Lower lobe of right lung (tissue), 2 donors: Measurements from ENCODE around the gene TMEM178B. TPM values are rescaled to one million over a fixed set of nuclear protein-coding genes. Genes with fewer than 3 reads are reported as not detected.

Experiments
- ATAC-seq, 2 donors: fragments of 200-7000 bp; cut with Tn5 transposase; one replicate each; pipeline ENCODE4 v1.9.1; 2020 to 2022; ENCODE audit warnings: mild to moderate bottlenecking in 2 of 2, moderate library complexity in 2 of 2
- DNase-seq: peaks from one replicate; pipeline ENCODE4 v3.0.0-alpha.2; 2020
- H3K27ac ChIP-seq: fragments of 200-600 bp; one replicate; pipeline ENCODE4 v1.8.0; 2022
- H3K27me3 ChIP-seq: fragments of 200-600 bp; one replicate; pipeline ENCODE4 v1.8.0; 2022; ENCODE audit warnings: low read depth
- H3K36me3 ChIP-seq: fragments of 200-600 bp; one replicate; pipeline ENCODE4 v1.8.0; 2022; ENCODE audit warnings: mild to moderate bottlenecking
- H3K4me1 ChIP-seq: fragments of 200-600 bp; one replicate; pipeline ENCODE4 v1.8.0; 2022
- H3K4me3 ChIP-seq: fragments of 200-600 bp; one replicate; pipeline ENCODE4 v1.8.0; 2022; ENCODE audit warnings: mild to moderate bottlenecking
- H3K9me3 ChIP-seq: fragments of 200-600 bp; one replicate; pipeline ENCODE4 v1.8.0; 2022
- CTCF ChIP-seq: fragments of 200-600 bp; IDR thresholded peaks from one replicate; pipeline ENCODE4 v1.8.0; 2022; ENCODE audit warnings: antibody characterized with exemption, mild to moderate bottlenecking
- intact Hi-C: fragments of 100-400 bp; cut with DNase I; formaldehyde crosslinking; loops from one replicate; pipeline ENCODE4 v1.11.0; 2022
- total RNA-seq: library from RNA; stranded (reverse); fragmentation: NEBNext Ultra II Directional; extraction: Animal tissue kit (Norgen Biotek cat#: 25700); gene quantifications from one replicate; pipeline ENCODE4 v1.2.1, GENCODE V29; 2021
- donor health status: DM: no; HTN: yes; CAD: no; lungs with severe emphysema.

TMEM178B gene
- total RNA-seq, 1 donor from 2014 or later = 0.18 TPM

GRCh38 chr7:141456298-141456697 lies 382.4 kb downstream of the TMEM178B start:
- TF ChIP-seq CTCF = no peak
- no peak for ATAC-seq

GRCh38 chr7:141456711-141457110 lies 382.8 kb downstream of the TMEM178B start:
- Histone ChIP-seq H3K9me3 (no peaks in the 10 kb centered on the region), H3K4me3 (no peak overlapping the region), H3K27ac (no peak overlapping the region), H3K27me3 (no peaks in the 10 kb centered on the region), H3K4me1 (no peaks in the 10 kb centered on the region), H3K36me3 (no peaks in the 10 kb centered on the region)
- TF ChIP-seq CTCF = no peak
- ATAC-seq = no peak
- no peak for DNase-seq
- intact Hi-C loops = no loop called here

More at GRCh38 chr7:141456298-141456697, 382.4 kb downstream of the TMEM178B start:
- Histone ChIP-seq H3K27me3 (no peaks in the 10 kb centered on the region), H3K4me3 (no peak overlapping the region), H3K36me3 (no peaks in the 10 kb centered on the region), H3K9me3 (no peaks in the 10 kb centered on the region), H3K27ac (no peak overlapping the region), H3K4me1 (no peaks in the 10 kb centered on the region)
- DNase-seq = no peak
- intact Hi-C loops = no loop called here

- ATAC-seq = no peak
- no peaks in the 10 kb centered on the region for H3K27me3 ChIP-seq
- H3K27ac ChIP-seq = no peak overlapping the region
- no peak overlapping the region for H3K4me3 ChIP-seq
- no peak for DNase-seq
- H3K9me3 ChIP-seq = no peaks in the 10 kb centered on the region
- no peak for TF ChIP-seq CTCF
- intact Hi-C loops = no loop called here
- no peaks in the 10 kb centered on the region for H3K4me1 ChIP-seq
- no peaks in the 10 kb centered on the region for H3K36me3 ChIP-seq
These were observed 387.2 kb downstream of the TMEM178B start for GRCh38 chr7:141460781-141461715.

GRCh38 chr7:141461924-141462323 lies 388.1 kb downstream of the TMEM178B start:
- intact Hi-C loops = no loop called here
- Histone ChIP-seq H3K4me1 (no peaks in the 10 kb centered on the region), H3K36me3 (no peaks in the 10 kb centered on the region), H3K27me3 (no peaks in the 10 kb centered on the region), H3K27ac (no peak overlapping the region), H3K9me3 (no peaks in the 10 kb centered on the region), H3K4me3 (no peak overlapping the region)
- no peak for TF ChIP-seq CTCF
- no peak for ATAC-seq
- DNase-seq = no peak

- Histone ChIP-seq H3K4me1 (no peaks in the 10 kb centered on the region), H3K27me3 (no peaks in the 10 kb centered on the region), H3K36me3 (no peaks in the 10 kb centered on the region), H3K4me3 (no peak overlapping the region), H3K9me3 (no peaks in the 10 kb centered on the region), H3K27ac (no peak overlapping the region)
- no peak for DNase-seq
- intact Hi-C loops = no loop called here
- ATAC-seq = no peak
- TF ChIP-seq CTCF = no peak
These were observed 389.1 kb downstream of the TMEM178B start for GRCh38 chr7:141462958-141463357.
